HEK293 (cell line): Measurements from ENCODE around the gene TCAP.

Experiments
- HOXD13 ChIP-seq: sonication (generic); formaldehyde crosslinking; IDR thresholded peaks from 2 replicates; pipeline ENCODE4 v1.8.0; 2022; ENCODE audit warnings: missing genetic modification reagents, borderline replicate concordance
- RBAK ChIP-seq: fragments of 450-650 bp; formaldehyde crosslinking; IDR thresholded peaks from 2 replicates; pipeline ENCODE4 v1.5.1; 2016; ENCODE audit warnings: missing biosample characterization, missing genetic modification characterization
- SCRT2 ChIP-seq: fragments of 450-650 bp; formaldehyde crosslinking; IDR thresholded peaks from 2 replicates; pipeline ENCODE4 v1.5.1; 2016; ENCODE audit warnings: missing biosample characterization, missing genetic modification characterization
- ZFP3 ChIP-seq: fragments of 450-650 bp; formaldehyde crosslinking; IDR thresholded peaks from 2 replicates; pipeline ENCODE4 v1.5.1; 2016; ENCODE audit warnings: low read depth, missing biosample characterization, missing genetic modification characterization
- ZNF132 ChIP-seq: fragments of 450-650 bp; formaldehyde crosslinking; IDR thresholded peaks from 2 replicates; pipeline ENCODE4 v1.5.1; 2017; ENCODE audit warnings: missing biosample characterization, missing genetic modification characterization, borderline replicate concordance
- ZNF223 ChIP-seq: fragments of 450-650 bp; formaldehyde crosslinking; IDR thresholded peaks from 2 replicates; pipeline ENCODE4 v1.5.1; 2016; ENCODE audit warnings: missing biosample characterization, missing genetic modification characterization
- ZNF23 ChIP-seq: fragments of 450-650 bp; formaldehyde crosslinking; IDR thresholded peaks from 2 replicates; pipeline ENCODE4 v1.5.1; 2016; ENCODE audit warnings: missing biosample characterization, missing genetic modification characterization, borderline replicate concordance
- ZNF350 ChIP-seq: fragments of 450-650 bp; formaldehyde crosslinking; IDR thresholded peaks from 2 replicates; pipeline ENCODE4 v1.5.0; 2017; ENCODE audit warnings: missing biosample characterization, mild to moderate bottlenecking, missing genetic modification characterization
- ZNF423 ChIP-seq: fragments of 450-650 bp; formaldehyde crosslinking; IDR thresholded peaks from 2 replicates; pipeline ENCODE4 v1.5.1; 2016; ENCODE audit warnings: missing biosample characterization, missing genetic modification characterization
- ZNF48 ChIP-seq: fragments of 450-650 bp; formaldehyde crosslinking; IDR thresholded peaks from 2 replicates; pipeline ENCODE4 v1.5.1; 2016; ENCODE audit warnings: missing biosample characterization, missing genetic modification characterization
- ZNF544 ChIP-seq: fragments of 450-650 bp; formaldehyde crosslinking; IDR thresholded peaks from 2 replicates; pipeline ENCODE4 v1.5.0; 2017; ENCODE audit warnings: missing biosample characterization, missing genetic modification characterization
- ZNF555 ChIP-seq: fragments of 450-650 bp; formaldehyde crosslinking; conservative IDR thresholded peaks from 2 replicates; pipeline ENCODE4 v1.5.1; 2017; ENCODE audit warnings: missing biosample characterization, mild to moderate bottlenecking, missing genetic modification characterization, inconsistent platforms
- ZNF596 ChIP-seq: fragments of 450-650 bp; IDR thresholded peaks from 2 replicates; pipeline ENCODE4 v1.5.0; 2018; ENCODE audit warnings: missing biosample characterization, mild to moderate bottlenecking, missing genetic modification characterization, moderate library complexity
- ZNF664 ChIP-seq: fragments of 450-650 bp; formaldehyde crosslinking; IDR thresholded peaks from 2 replicates; pipeline ENCODE4 v1.5.1; 2016; ENCODE audit warnings: missing biosample characterization, missing genetic modification characterization
- ZNF776 ChIP-seq: fragments of 450-650 bp; formaldehyde crosslinking; IDR thresholded peaks from 2 replicates; pipeline ENCODE4 v1.5.0; 2017; ENCODE audit warnings: missing biosample characterization, missing genetic modification characterization, borderline replicate concordance
- ZNF777 ChIP-seq: fragments of 450-650 bp; formaldehyde crosslinking; IDR thresholded peaks from 2 replicates; pipeline ENCODE4 v1.5.1; 2017; ENCODE audit warnings: missing biosample characterization, missing genetic modification characterization, borderline replicate concordance
- ZNF843 ChIP-seq: fragments of 450-650 bp; formaldehyde crosslinking; IDR thresholded peaks from 2 replicates; pipeline ENCODE4 v1.5.1; 2016; ENCODE audit warnings: missing biosample characterization, missing genetic modification characterization
- TF ChIP-seq, protein P1 (sequence below): fragments of 450-650 bp; formaldehyde crosslinking; IDR thresholded peaks from 2 replicates; pipeline ENCODE4 v1.5.1; 2016; ENCODE audit warnings: missing biosample characterization, missing genetic modification characterization
- TF ChIP-seq, protein P2 (sequence below): fragments of 450-650 bp; formaldehyde crosslinking; IDR thresholded peaks from 2 replicates; pipeline ENCODE4 v1.5.1; 2016; ENCODE audit warnings: missing biosample characterization, missing genetic modification characterization, borderline replicate concordance
- TF ChIP-seq, protein P3 (sequence below): fragments of 450-650 bp; formaldehyde crosslinking; IDR thresholded peaks from 2 replicates; pipeline ENCODE4 v1.5.1; 2016; ENCODE audit warnings: missing biosample characterization, missing genetic modification characterization, borderline replicate concordance
- TF ChIP-seq, protein P4 (sequence below): fragments of 450-650 bp; formaldehyde crosslinking; IDR thresholded peaks from 2 replicates; pipeline ENCODE4 v1.5.1; 2016; ENCODE audit warnings: missing biosample characterization, missing genetic modification characterization
- TF ChIP-seq, protein P5 (sequence below): fragments of 450-650 bp; formaldehyde crosslinking; IDR thresholded peaks from 2 replicates; pipeline ENCODE4 v1.5.1; 2017; ENCODE audit warnings: missing biosample characterization, missing genetic modification characterization
- TF ChIP-seq, protein P6 (sequence below): fragments of 450-650 bp; formaldehyde crosslinking; IDR thresholded peaks from 2 replicates; pipeline ENCODE4 v1.5.1; 2016; ENCODE audit warnings: missing biosample characterization, missing genetic modification characterization, borderline replicate concordance

Gene TCAP

DNA sequence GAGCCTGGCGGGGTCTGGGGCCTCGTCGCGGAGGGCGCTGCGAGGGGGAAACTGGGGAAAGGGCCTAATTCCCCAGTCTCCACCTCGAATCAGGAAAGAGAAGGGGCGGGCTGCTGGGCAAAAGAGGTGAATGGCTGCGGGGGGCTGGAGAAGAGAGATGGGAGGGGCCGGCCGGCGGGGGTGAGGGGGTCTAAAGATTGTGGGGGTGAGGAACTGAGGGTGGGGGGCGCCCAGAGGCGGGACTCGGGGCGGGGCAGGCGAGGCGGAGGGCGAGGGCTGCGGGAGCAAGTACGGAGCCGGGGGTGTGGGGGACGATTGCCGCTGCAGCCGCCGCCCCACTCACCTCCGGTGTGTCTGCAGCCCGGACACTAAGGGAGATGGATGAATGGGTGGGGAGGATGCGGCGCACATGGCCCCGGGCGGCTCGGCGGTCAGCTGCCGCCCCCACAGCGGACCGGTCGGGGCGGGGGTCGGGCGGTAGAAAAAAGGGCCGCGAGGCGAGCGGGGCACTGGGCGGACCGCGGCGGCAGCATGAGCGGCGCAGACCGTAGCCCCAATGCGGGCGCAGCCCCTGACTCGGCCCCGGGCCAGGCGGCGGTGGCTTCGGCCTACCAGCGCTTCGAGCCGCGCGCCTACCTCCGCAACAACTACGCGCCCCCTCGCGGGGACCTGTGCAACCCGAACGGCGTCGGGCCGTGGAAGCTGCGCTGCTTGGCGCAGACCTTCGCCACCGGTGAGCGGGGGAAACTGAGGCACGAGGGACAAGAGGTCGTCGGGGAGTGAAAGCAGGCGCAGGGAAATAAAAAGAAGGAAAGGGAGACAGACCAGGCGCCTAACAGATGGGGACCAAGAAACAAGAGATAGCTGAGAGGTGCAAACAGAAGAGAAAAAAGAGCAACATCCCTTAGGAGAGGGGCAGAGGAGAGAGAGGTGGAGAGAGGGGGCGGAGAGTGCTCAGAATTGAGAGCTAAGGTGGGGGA lies 3.1 kb downstream of the TCAP start, which contains the start of gene PNMT (continued):
- TF ChIP-seq, protein P1, sequence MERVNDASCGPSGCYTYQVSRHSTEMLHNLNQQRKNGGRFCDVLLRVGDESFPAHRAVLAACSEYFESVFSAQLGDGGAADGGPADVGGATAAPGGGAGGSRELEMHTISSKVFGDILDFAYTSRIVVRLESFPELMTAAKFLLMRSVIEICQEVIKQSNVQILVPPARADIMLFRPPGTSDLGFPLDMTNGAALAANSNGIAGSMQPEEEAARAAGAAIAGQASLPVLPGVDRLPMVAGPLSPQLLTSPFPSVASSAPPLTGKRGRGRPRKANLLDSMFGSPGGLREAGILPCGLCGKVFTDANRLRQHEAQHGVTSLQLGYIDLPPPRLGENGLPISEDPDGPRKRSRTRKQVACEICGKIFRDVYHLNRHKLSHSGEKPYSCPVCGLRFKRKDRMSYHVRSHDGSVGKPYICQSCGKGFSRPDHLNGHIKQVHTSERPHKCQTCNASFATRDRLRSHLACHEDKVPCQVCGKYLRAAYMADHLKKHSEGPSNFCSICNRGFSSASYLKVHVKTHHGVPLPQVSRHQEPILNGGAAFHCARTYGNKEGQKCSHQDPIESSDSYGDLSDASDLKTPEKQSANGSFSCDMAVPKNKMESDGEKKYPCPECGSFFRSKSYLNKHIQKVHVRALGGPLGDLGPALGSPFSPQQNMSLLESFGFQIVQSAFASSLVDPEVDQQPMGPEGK = peak; percentile 50; the same call in 1 of the 2 replicates
- TF ChIP-seq, protein P2, sequence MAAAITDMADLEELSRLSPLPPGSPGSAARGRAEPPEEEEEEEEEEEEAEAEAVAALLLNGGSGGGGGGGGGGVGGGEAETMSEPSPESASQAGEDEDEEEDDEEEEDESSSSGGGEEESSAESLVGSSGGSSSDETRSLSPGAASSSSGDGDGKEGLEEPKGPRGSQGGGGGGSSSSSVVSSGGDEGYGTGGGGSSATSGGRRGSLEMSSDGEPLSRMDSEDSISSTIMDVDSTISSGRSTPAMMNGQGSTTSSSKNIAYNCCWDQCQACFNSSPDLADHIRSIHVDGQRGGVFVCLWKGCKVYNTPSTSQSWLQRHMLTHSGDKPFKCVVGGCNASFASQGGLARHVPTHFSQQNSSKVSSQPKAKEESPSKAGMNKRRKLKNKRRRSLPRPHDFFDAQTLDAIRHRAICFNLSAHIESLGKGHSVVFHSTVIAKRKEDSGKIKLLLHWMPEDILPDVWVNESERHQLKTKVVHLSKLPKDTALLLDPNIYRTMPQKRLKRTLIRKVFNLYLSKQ (tag by site-specific recombination) = no peak
- TF ChIP-seq ZNF664 (tag by site-specific recombination) (no peak), HOXD13 (CRISPR knock-in tag) (no peak), ZNF555 (tag by site-specific recombination) (no peak), ZNF23 (tag by site-specific recombination) (no peak), ZNF132 (tag by site-specific recombination) (no peak), ZNF777 (no peak), RBAK (tag by site-specific recombination) (no peak), ZNF544 (tag by site-specific recombination) (no peak), ZNF350 (no peak), ZNF596 (tag by site-specific recombination) (peak; percentile 64; the same call in 1 of the 2 replicates), ZNF223 (tag by site-specific recombination) (no peak), ZFP3 (tag by site-specific recombination) (no peak), SCRT2 (tag by site-specific recombination) (no peak; the same call in 1 of the 2 replicates), ZNF776 (tag by site-specific recombination) (no peak), ZNF423 (tag by site-specific recombination) (no peak), ZNF48 (tag by site-specific recombination) (no peak), ZNF843 (tag by site-specific recombination) (no peak)
- TF ChIP-seq, protein P3, sequence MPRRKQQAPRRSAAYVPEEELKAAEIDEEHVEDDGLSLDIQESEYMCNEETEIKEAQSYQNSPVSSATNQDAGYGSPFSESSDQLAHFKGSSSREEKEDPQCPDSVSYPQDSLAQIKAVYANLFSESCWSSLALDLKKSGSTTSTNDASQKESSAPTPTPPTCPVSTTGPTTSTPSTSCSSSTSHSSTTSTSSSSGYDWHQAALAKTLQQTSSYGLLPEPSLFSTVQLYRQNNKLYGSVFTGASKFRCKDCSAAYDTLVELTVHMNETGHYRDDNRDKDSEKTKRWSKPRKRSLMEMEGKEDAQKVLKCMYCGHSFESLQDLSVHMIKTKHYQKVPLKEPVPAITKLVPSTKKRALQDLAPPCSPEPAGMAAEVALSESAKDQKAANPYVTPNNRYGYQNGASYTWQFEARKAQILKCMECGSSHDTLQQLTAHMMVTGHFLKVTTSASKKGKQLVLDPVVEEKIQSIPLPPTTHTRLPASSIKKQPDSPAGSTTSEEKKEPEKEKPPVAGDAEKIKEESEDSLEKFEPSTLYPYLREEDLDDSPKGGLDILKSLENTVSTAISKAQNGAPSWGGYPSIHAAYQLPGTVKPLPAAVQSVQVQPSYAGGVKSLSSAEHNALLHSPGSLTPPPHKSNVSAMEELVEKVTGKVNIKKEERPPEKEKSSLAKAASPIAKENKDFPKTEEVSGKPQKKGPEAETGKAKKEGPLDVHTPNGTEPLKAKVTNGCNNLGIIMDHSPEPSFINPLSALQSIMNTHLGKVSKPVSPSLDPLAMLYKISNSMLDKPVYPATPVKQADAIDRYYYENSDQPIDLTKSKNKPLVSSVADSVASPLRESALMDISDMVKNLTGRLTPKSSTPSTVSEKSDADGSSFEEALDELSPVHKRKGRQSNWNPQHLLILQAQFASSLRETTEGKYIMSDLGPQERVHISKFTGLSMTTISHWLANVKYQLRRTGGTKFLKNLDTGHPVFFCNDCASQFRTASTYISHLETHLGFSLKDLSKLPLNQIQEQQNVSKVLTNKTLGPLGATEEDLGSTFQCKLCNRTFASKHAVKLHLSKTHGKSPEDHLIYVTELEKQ (tag by site-specific recombination) = no peak
- TF ChIP-seq, protein P4, sequence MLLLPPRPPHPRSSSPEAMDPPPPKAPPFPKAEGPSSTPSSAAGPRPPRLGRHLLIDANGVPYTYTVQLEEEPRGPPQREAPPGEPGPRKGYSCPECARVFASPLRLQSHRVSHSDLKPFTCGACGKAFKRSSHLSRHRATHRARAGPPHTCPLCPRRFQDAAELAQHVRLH (tag by site-specific recombination) = peak; percentile 47; the same call in 1 of the 2 replicates
- TF ChIP-seq, protein P5, sequence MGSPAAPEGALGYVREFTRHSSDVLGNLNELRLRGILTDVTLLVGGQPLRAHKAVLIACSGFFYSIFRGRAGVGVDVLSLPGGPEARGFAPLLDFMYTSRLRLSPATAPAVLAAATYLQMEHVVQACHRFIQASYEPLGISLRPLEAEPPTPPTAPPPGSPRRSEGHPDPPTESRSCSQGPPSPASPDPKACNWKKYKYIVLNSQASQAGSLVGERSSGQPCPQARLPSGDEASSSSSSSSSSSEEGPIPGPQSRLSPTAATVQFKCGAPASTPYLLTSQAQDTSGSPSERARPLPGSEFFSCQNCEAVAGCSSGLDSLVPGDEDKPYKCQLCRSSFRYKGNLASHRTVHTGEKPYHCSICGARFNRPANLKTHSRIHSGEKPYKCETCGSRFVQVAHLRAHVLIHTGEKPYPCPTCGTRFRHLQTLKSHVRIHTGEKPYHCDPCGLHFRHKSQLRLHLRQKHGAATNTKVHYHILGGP = no peak
- TF ChIP-seq, protein P6, sequence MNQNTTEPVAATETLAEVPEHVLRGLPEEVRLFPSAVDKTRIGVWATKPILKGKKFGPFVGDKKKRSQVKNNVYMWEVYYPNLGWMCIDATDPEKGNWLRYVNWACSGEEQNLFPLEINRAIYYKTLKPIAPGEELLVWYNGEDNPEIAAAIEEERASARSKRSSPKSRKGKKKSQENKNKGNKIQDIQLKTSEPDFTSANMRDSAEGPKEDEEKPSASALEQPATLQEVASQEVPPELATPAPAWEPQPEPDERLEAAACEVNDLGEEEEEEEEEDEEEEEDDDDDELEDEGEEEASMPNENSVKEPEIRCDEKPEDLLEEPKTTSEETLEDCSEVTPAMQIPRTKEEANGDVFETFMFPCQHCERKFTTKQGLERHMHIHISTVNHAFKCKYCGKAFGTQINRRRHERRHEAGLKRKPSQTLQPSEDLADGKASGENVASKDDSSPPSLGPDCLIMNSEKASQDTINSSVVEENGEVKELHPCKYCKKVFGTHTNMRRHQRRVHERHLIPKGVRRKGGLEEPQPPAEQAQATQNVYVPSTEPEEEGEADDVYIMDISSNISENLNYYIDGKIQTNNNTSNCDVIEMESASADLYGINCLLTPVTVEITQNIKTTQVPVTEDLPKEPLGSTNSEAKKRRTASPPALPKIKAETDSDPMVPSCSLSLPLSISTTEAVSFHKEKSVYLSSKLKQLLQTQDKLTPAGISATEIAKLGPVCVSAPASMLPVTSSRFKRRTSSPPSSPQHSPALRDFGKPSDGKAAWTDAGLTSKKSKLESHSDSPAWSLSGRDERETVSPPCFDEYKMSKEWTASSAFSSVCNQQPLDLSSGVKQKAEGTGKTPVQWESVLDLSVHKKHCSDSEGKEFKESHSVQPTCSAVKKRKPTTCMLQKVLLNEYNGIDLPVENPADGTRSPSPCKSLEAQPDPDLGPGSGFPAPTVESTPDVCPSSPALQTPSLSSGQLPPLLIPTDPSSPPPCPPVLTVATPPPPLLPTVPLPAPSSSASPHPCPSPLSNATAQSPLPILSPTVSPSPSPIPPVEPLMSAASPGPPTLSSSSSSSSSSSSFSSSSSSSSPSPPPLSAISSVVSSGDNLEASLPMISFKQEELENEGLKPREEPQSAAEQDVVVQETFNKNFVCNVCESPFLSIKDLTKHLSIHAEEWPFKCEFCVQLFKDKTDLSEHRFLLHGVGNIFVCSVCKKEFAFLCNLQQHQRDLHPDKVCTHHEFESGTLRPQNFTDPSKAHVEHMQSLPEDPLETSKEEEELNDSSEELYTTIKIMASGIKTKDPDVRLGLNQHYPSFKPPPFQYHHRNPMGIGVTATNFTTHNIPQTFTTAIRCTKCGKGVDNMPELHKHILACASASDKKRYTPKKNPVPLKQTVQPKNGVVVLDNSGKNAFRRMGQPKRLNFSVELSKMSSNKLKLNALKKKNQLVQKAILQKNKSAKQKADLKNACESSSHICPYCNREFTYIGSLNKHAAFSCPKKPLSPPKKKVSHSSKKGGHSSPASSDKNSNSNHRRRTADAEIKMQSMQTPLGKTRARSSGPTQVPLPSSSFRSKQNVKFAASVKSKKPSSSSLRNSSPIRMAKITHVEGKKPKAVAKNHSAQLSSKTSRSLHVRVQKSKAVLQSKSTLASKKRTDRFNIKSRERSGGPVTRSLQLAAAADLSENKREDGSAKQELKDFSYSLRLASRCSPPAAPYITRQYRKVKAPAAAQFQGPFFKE (tag by site-specific recombination) = no peak
